HepG2 (cell line): Measurements from ENCODE around the gene CNTN4. TPM values are rescaled to one million over a fixed set of nuclear protein-coding genes. Genes with fewer than 3 reads are reported as not detected.

Source experiments
- ATAC-seq: fragments of 200-7000 bp; cut with Tn5 transposase; 3 replicates; pipeline ENCODE4 v1.9.1; 2020; ENCODE audit warnings: mild to moderate bottlenecking, moderate library complexity
- BruUV-seq: library from RNA; stranded (reverse); fragments of 400-500 nt; replicated peaks from 2 replicates; lab custom pipeline; 2021; lab: Mats Ljungman, UMichigan
- CTCF ChIA-PET: fragments of 300-600 bp; formaldehyde crosslinking; extraction: SDS; loops from one replicate; lab custom pipeline; 2021; ENCODE audit warnings: low total read pairs, inconsistent platforms, low intra/inter-chr PET ratio; lab: Yijun Ruan, JAX
- POLR2A ChIA-PET: fragments of 350-600 bp; sonication (Branson Sonifier 250); formaldehyde crosslinking; loops from one replicate; lab custom pipeline; 2020; ENCODE audit warnings: antibody characterized with exemption, inconsistent platforms; lab: Yijun Ruan, JAX
- DNase-seq: peaks from one replicate; pipeline ENCODE4 v3.0.0-alpha.2; 2015; ENCODE audit warnings: low spot score
- FAIRE-seq: peaks from 3 replicates; lab custom pipeline; 2011; peaks lifted over from hg19 to GRCh38; lab: Jason Lieb, UNC
- H2AFZ ChIP-seq: one replicate; pipeline ENCODE4 v1.6.1; 2011; ENCODE audit warnings: low read length, inconsistent platforms
- H3K27ac ChIP-seq: fragments of 300-600 bp; 3 replicates; pipeline ENCODE4 v1.8.0; 2011; ENCODE audit warnings: mixed run types, mild to moderate bottlenecking, mixed read lengths, low read length, inconsistent platforms; ENCODE audit not compliant: insufficient read depth; ENCODE audit errors: extremely low read length
- H3K27me3 ChIP-seq, 2 experiments: fragments of 200-600 bp in 1 of 2; 2 replicates in 1 of 2; 3 replicates in 1 of 2; pipeline versions ENCODE4 v1.6.0 to v1.8.0; 2011; ENCODE audit warnings: low read length in 2 of 2, mild to moderate bottlenecking in 2 of 2, moderate library complexity in 2 of 2, inconsistent platforms in 1 of 2; ENCODE audit not compliant: insufficient read depth in 2 of 2, control insufficient read depth in 1 of 2
- H3K36me3 ChIP-seq, 2 experiments: fragments of 200-600 bp in 1 of 2; replicated peaks in 1 of 2; 2 replicates in 1 of 2; 3 replicates in 1 of 2; pipeline versions ENCODE4 v1.5.1 to v1.8.0; 2011; ENCODE audit warnings: low read length in 2 of 2, inconsistent platforms in 1 of 2; ENCODE audit not compliant: insufficient read depth in 2 of 2, control insufficient read depth in 1 of 2
- H3K4me1 ChIP-seq: 2 replicates; pipeline ENCODE4 v1.5.1; 2012; ENCODE audit warnings: low read length, inconsistent platforms; ENCODE audit not compliant: insufficient read depth
- H3K4me2 ChIP-seq: 2 replicates; pipeline ENCODE4 v1.6.0; 2011; ENCODE audit warnings: low read depth, low read length, inconsistent platforms
- H3K4me3 ChIP-seq, 3 experiments: fragments of 200-600 bp in 1 of 3; sonication (generic), shearing (Covaris generic) in 1 of 3; replicated peaks in 1 of 3; 2 replicates each; pipeline ENCODE4 v1.5.1; 2011 to 2016; ENCODE audit warnings: low read length in 3 of 3, inconsistent platforms in 2 of 3, low read depth in 2 of 3, mild to moderate bottlenecking in 2 of 3, control low read depth in 1 of 3, mixed read lengths in 1 of 3; ENCODE audit not compliant: insufficient read depth in 1 of 3
- H3K79me2 ChIP-seq: one replicate; pipeline ENCODE4 v1.6.1; 2011; ENCODE audit warnings: low read length, inconsistent platforms; ENCODE audit not compliant: insufficient read depth
- H3K9ac ChIP-seq: 2 replicates; pipeline ENCODE4 v1.6.0; 2011; ENCODE audit warnings: mild to moderate bottlenecking, low read depth, low read length, inconsistent platforms; ENCODE audit not compliant: insufficient read depth
- H3K9me3 ChIP-seq: 2 replicates; pipeline ENCODE4 v1.5.1; 2012; ENCODE audit warnings: mild to moderate bottlenecking, low read length
- H4K20me1 ChIP-seq: 2 replicates; pipeline ENCODE4 v1.6.0; 2011; ENCODE audit warnings: inconsistent platforms, mild to moderate bottlenecking, low read length, moderate library complexity; ENCODE audit not compliant: insufficient read depth
- KAT2B ChIP-seq: fragments of 150-350 bp; IDR thresholded peaks from 2 replicates; pipeline ENCODE4 v1.6.1; 2014; ENCODE audit warnings: low read depth, low read length, borderline replicate concordance
- MIXL1 ChIP-seq: IDR thresholded peaks from 2 replicates; pipeline ENCODE4 v1.6.1; 2016
- ZNF33A ChIP-seq: sonication (generic); formaldehyde crosslinking; IDR thresholded peaks from 2 replicates; pipeline ENCODE4 v1.5.1; 2020; ENCODE audit warnings: missing genetic modification reagents, mild to moderate bottlenecking, moderate library complexity, borderline replicate concordance
- ZNF530 ChIP-seq: sonication (generic); formaldehyde crosslinking; IDR thresholded peaks from 2 replicates; pipeline ENCODE4 v1.5.0; 2020; ENCODE audit warnings: low read depth, mild to moderate bottlenecking, missing genetic modification reagents
- ZNF569 ChIP-seq: sonication (generic); formaldehyde crosslinking; IDR thresholded peaks from 2 replicates; pipeline ENCODE4 v1.5.0; 2020; ENCODE audit warnings: mild to moderate bottlenecking, missing genetic modification reagents, moderate library complexity, borderline replicate concordance
- WGBS: methylation state at CpG from one replicate; pipeline ENCODE4 v1.1.6; 2017; ENCODE audit warnings: low lambda C conversion rate; 5-methylcytosine and 5-hydroxymethylcytosine counted together
- in situ Hi-C: cut with HindIII; loops from 2 replicates; pipeline ENCODE4 v1.10.0; 2017; ENCODE audit warnings: low pct_unique_long_range_greater_than_20kb; ENCODE audit not compliant: extremely low pct_ligation_motif_present
- intact Hi-C: fragments of 100-400 bp; cut with micrococcal nuclease; formaldehyde crosslinking; loops from one replicate; pipeline ENCODE4 v1.10.0; 2022; ENCODE audit not compliant: unreplicated experiment
- polyA plus RNA-seq, 8 experiments: library from polyadenylated mRNA; depleted of rRNA in 3 of 8; stranded (reverse) in 7 of 8; unstranded in 1 of 8; fragments of >200 nt; fragmentation: Illumina TruSeq in 4 of 8; extraction: Trizol in 4 of 8; gene quantifications; 2 replicates each; pipeline versions ENCODE4 v1.2.1 to v1.2.3, GENCODE V29; 2011 to 2016; ENCODE audit warnings: low read depth in 4 of 8, missing spikeins in 1 of 8, mixed read lengths in 1 of 8; ENCODE audit not compliant: insufficient read depth in 1 of 8
- total RNA-seq, 5 experiments: library from RNA; depleted of rRNA; stranded (reverse); fragments of >200 nt; fragmentation: Illumina TruSeq; extraction: Trizol; gene quantifications; 2 replicates each; pipeline ENCODE4 v1.2.3, GENCODE V29; 2016; ENCODE audit warnings: low read depth in 1 of 5
- TF ChIP-seq, protein P1 (sequence below): sonication (generic); IDR thresholded peaks from 2 replicates; pipeline ENCODE4 v1.6.1; 2016; ENCODE audit warnings: low read depth, borderline replicate concordance
- TF ChIP-seq, protein P2 (sequence below): sonication (generic); formaldehyde crosslinking; IDR thresholded peaks from 2 replicates; pipeline ENCODE4 v1.5.1; 2020; ENCODE audit warnings: mild to moderate bottlenecking, missing genetic modification reagents, borderline replicate concordance
- TF ChIP-seq, protein P3 (sequence below): sonication (generic); formaldehyde crosslinking; IDR thresholded peaks from 2 replicates; pipeline ENCODE4 v1.4.0; 2020; ENCODE audit warnings: missing genetic modification reagents, borderline replicate concordance

CNTN4 gene
- total and polyA plus RNA-seq, 2 of the 13 experiments (the other 11 are each of a cell fraction or from before 2014, with no cell fraction given): 0.01 to 0.13 TPM

DNA sequence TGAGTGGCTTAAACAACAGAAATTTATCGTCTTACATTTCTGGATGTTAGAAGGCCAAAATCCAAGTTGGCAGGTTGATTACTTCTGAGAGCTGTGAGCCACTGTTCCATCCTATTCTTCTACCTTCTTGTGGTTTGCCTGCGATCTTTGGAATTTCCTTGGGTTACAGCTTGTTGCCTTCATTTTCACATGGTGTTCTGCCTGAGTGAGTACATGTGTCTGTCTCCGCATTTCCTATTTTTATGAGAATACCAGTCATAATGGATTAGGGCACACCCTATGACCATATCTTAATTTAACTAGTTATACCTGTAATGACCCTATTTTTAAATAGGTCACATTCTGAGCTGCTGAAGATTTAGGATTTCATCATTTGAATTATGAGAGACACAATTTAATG, 294.3 kb downstream of the CNTN4 start:
- intact Hi-C loops: no loop called here
- ChIA-PET POLR2A (no interaction called here), CTCF (no interaction called here)
- no peak for FAIRE-seq
- no TSS peak for BruUV-seq
- Histone ChIP-seq H3K4me3 (no peak overlapping the region), H2AFZ (no peak overlapping the region), H3K79me2 (no peaks in the 10 kb centered on the region), H3K9ac (no peak overlapping the region), H3K27me3 (no peaks in the 10 kb centered on the region), H3K27ac (no peak overlapping the region), H3K4me2 (no peak overlapping the region), H3K4me1 (no peaks in the 10 kb centered on the region), H3K36me3 (no peaks in the 10 kb centered on the region), H3K9me3 (0 out of 2 replicates have a peak, but pooled peaks cover 5% of the 10 kb centered on the region), H4K20me1 (no peaks in the 10 kb centered on the region)
- DNase-seq: no peak
- WGBS: 12% methylated on average over 3 of the region's 3 CpGs
- no peak for ATAC-seq
- no peak for TF ChIP-seq MIXL1 (CRISPR knock-in tag)
- TF ChIP-seq, protein P1, sequence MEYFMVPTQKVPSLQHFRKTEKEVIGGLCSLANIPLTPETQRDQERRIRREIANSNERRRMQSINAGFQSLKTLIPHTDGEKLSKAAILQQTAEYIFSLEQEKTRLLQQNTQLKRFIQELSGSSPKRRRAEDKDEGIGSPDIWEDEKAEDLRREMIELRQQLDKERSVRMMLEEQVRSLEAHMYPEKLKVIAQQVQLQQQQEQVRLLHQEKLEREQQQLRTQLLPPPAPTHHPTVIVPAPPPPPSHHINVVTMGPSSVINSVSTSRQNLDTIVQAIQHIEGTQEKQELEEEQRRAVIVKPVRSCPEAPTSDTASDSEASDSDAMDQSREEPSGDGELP: no peak
- TF ChIP-seq ZNF569 (CRISPR knock-in tag): no peak
- in situ Hi-C loops: no loop called here

DNA sequence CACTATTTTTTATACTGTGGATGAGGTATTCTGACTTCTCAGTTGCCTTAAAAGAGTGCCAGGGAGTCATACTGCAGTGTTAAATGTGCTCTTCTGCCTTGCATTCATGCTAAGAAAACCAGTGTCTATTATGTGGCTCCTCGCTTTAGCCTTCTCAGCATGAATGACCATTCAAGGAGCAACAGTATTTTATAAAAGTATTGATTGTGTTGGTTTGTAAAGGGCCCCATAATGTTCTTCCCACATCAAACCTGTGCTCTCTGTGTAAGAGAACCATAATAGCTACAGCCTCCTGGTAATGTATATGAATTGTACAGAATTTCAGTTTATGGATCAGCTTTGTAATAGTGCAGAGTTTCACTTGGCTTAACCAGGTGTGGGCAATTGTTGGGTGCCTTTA, 316.4 kb downstream of the CNTN4 start:
- no peaks in the 10 kb centered on the region for H3K4me1 ChIP-seq
- WGBS: 0% methylated on average over 1 of the region's 1 CpG
- no peak overlapping the region for H3K4me3 ChIP-seq
- intact Hi-C loops (no loop called here), in situ Hi-C loops (no loop called here)
- BruUV-seq: no TSS peak
- no peak for ATAC-seq
- no peaks in the 10 kb centered on the region for H3K36me3 ChIP-seq
- no peaks in the 10 kb centered on the region for H3K79me2 ChIP-seq
- no peak overlapping the region for H2AFZ ChIP-seq
- no peak for DNase-seq
- CTCF ChIA-PET: no interaction called here
- H3K27ac ChIP-seq: no peak overlapping the region
- H3K27me3 ChIP-seq: no peaks in the 10 kb centered on the region
- no peaks in the 10 kb centered on the region for H3K9me3 ChIP-seq
- H3K4me2 ChIP-seq: no peak overlapping the region
- no peak for FAIRE-seq
- POLR2A ChIA-PET: no interaction called here
- H4K20me1 ChIP-seq: no peaks in the 10 kb centered on the region
- H3K9ac ChIP-seq: no peak overlapping the region
- TF ChIP-seq, protein P2, sequence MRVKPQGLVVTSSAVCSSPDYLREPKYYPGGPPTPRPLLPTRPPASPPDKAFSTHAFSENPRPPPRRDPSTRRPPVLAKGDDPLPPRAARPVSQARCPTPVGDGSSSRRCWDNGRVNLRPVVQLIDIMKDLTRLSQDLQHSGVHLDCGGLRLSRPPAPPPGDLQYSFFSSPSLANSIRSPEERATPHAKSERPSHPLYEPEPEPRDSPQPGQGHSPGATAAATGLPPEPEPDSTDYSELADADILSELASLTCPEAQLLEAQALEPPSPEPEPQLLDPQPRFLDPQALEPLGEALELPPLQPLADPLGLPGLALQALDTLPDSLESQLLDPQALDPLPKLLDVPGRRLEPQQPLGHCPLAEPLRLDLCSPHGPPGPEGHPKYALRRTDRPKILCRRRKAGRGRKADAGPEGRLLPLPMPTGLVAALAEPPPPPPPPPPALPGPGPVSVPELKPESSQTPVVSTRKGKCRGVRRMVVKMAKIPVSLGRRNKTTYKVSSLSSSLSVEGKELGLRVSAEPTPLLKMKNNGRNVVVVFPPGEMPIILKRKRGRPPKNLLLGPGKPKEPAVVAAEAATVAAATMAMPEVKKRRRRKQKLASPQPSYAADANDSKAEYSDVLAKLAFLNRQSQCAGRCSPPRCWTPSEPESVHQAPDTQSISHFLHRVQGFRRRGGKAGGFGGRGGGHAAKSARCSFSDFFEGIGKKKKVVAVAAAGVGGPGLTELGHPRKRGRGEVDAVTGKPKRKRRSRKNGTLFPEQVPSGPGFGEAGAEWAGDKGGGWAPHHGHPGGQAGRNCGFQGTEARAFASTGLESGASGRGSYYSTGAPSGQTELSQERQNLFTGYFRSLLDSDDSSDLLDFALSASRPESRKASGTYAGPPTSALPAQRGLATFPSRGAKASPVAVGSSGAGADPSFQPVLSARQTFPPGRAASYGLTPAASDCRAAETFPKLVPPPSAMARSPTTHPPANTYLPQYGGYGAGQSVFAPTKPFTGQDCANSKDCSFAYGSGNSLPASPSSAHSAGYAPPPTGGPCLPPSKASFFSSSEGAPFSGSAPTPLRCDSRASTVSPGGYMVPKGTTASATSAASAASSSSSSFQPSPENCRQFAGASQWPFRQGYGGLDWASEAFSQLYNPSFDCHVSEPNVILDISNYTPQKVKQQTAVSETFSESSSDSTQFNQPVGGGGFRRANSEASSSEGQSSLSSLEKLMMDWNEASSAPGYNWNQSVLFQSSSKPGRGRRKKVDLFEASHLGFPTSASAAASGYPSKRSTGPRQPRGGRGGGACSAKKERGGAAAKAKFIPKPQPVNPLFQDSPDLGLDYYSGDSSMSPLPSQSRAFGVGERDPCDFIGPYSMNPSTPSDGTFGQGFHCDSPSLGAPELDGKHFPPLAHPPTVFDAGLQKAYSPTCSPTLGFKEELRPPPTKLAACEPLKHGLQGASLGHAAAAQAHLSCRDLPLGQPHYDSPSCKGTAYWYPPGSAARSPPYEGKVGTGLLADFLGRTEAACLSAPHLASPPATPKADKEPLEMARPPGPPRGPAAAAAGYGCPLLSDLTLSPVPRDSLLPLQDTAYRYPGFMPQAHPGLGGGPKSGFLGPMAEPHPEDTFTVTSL (CRISPR knock-in tag): no peak
- TF ChIP-seq ZNF33A (CRISPR knock-in tag) (no peak), KAT2B (no peak), ZNF530 (CRISPR knock-in tag) (no peak)
- TF ChIP-seq, protein P3, sequence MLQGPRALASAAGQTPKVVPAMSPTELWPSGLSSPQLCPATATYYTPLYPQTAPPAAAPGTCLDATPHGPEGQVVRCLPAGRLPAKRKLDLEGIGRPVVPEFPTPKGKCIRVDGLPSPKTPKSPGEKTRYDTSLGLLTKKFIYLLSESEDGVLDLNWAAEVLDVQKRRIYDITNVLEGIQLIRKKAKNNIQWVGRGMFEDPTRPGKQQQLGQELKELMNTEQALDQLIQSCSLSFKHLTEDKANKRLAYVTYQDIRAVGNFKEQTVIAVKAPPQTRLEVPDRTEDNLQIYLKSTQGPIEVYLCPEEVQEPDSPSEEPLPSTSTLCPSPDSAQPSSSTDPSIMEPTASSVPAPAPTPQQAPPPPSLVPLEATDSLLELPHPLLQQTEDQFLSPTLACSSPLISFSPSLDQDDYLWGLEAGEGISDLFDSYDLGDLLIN: no peak
